Gastroesophageal sphincter (tissue), 3 donors: ENCODE results near the gene AP2A2.

ENCODE experiments used
- CTCF ChIP-seq, 4 experiments: fragments of 200-600 bp in 2 of 4; fragments of 450-650 bp in 2 of 4; sonication (generic) in 1 of 4; IDR thresholded peaks; one replicate each; pipeline ENCODE4 v1.5.1; 2017 to 2019; ENCODE audit warnings: antibody characterized with exemption in 4 of 4, mild to moderate bottlenecking in 2 of 4, moderate library complexity in 2 of 4
- POLR2A ChIP-seq, 2 donors: fragments of 450-650 bp; IDR thresholded peaks; one replicate each; pipeline ENCODE4 v1.6.1; 2017; ENCODE audit warnings: antibody characterized with exemption in 2 of 2, mild to moderate bottlenecking in 2 of 2, moderate library complexity in 1 of 2

DNA sequence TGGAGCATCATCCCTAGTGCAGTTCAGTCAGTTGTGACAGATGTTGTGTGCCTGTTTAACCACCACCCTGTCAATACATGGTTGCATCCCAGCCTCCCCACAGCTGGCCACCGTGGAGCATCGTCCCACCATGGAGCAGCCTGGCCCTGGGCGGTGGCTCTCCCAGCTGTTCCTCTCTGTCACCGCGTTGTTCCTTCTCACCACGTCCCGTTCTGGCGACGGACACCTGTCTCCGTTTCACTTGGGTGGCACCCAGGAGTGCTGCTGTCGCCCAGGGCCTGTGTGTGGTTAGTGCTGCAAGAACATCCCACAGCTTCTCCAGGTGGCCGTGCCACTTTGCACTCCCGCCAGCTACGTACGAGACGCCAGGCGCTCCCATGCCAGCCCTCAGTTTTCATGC lies 84.3 kb downstream of the AP2A2 start:
- TF ChIP-seq CTCF (IDR thresholded peaks at IDR 0.05) (no peak), POLR2A (IDR thresholded peaks at IDR 0.05) (no peak)
